Inflammatory macrophage (primary cell): ENCODE results near the gene COL6A3.
"Not testable (repeated sequence)": the region's sequence is repeated elsewhere in the genome, so short reads cannot be mapped to it uniquely, and the experiment has no call there.

Experiments
- DNase-seq, 2 donors: peaks; one replicate each; pipeline ENCODE4 v3.0.0-alpha.2; 2020 to 2022

Gene COL6A3

DNA sequence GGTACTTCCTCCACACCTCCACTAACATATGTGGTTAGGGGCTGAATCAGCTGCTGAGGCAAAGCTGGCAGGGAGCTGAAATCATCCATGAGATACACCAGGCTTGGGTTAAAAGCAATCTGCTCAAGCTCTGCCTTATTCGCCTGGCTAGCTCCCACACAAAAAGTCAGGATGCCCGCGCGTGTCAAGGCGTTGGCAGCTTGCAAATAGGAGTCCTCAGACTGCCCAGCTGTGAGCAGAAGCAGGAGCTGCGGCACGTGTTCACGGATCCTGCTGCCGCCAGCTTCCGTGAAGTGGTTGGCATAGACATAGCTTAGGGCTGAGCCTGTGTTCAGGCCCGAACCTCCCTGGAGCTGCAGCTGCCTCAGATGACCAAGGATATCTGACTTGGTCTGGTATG, 35.3 kb downstream of the COL6A3 start:
- DNase-seq, result no peak

DNA sequence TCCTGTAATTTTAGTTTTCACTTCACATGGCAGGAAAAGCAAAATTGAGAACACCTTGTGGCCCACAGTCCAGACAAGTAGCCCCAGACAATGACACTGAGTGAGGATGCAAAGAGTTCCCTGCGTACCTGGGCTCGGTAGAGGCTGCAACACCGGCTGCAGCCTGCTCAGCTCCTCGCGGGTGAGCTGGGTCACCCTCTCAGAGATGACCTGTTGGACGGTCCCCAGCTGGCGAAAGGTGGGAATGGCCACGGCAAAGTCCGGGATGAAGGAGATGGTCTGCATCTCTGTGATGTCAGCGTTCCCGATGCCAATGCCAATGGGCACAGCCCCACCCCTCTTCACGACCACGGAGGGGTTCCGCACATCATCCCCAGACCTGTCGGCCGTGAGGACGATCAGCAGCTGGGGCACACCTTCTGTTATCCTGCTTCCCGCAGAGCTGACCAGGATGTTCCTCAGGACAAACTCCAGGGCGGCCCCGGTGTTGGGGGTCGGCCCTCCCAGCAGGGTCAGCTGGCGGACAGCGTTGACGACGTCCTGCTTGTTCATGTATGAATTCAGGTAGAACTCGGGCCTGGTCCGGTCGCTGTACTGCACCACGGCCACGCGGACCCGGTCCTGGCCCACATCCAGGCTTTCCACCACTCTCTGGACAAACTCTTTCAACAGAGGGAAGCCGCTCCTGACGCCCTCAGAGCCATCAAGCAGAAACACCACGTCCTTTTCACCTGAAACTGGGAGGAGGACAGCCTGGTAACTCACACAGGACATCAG, 39.5 kb downstream of the COL6A3 start:
- no peak for DNase-seq

DNA sequence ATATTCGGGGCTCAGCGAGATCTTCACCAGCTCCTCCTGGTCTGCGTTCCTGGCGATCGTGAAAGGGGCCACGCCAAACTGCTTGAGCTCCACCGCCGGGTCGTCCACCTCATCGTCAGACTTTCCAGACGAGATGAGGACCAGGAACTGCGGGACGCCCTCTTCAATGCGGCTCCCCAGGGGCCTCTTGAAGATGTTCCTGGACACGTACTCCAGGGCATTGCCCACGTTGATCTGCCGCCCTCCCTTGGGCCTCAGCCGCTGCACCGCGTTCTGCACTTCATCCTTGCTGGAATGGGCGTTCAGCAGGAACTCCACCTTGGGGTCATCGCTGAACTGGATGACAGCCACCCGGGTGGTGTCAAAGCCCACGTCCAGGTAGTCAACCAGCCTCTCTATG, 42.1 kb downstream of the COL6A3 start:
- DNase-seq, result no peak

DNA sequence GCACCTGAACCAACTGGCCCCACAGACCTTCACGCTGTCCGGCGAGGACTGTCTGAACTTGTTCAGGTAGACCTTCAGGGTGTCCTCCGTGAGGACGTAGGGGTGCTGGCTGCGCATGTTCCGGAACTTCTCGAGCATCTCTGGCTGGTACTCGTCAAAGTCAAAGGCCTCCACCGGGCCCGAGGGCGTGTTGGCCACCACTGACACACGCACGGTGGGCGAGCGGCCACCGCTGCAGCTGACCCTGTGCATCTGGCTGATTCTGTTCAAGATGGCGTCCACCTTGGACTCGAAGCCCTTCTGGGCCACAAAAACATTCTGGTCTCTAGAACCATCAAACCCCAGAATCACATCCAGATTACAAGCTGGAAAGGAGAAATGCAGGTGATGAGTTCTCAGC, 48.3 kb downstream of the COL6A3 start:
- DNase-seq, result no peak

DNA sequence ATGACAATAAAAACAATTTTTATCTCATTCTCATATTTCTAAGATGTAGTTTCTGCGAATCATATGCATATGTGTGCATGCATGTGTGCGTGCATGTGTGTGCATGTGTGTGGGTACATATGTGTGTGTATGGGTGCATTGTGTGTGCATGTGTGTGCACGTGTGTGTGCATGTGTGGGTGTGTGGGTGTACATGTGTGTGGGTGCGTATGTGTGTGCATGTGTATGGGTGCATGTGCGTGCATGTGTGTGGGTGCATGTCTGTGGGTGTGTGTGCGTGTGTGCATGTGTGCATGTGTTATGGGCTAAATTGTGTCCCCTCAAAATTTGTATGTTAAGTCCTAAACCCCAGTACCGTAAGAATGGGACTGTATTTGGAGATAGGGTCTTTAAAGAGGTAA, 49.3 kb downstream of the COL6A3 start:
- DNase-seq, result no peak

GRCh38 chr2:237361194-237362004, 52.6 kb downstream of the COL6A3 start:
- DNase-seq, result no peak

DNA sequence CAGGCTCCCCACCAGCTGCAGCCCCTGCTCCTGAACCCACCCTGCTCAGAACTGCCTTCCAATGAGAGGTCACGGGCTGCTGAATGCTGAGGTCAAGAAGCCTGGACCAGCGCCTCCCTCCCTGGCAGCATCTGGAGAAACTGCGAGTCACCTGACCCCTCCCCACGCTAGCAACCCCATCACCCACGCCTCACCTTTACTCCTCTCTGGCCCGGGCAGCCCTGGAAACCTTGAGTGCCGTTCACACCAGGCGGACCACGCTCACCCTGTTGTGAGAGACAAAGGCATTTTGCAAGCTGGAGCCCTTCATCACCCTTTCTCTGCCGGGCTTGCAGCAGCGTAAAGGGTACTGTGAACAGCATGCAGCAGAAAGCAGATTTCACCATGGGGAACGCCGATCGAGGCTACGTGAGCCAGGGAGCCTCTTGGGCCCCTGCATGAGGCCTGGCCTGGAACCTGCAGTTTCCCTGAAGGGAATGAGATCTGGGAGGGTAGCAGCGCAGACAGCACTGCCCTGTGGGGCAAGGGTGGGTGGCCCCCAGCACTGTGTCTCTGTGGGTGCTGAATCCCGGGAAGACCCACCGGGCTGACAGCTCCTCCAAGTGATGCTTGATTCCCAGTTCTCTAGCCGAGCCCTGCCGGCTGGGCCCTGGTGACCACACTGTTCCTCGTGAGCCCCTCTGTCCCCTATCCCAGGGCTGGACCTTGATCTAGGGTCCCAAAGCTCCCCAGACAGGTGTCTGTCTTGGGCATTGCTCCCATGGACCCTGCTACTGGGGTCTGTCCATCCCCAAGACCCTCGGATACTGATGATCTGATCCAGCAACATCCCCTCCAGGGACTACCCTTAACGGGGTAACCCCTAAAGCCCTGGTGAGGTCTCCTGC, 53.8 kb downstream of the COL6A3 start:
- no peak for DNase-seq

GRCh38 chr2:237359518-237359840, 54.5 kb downstream of the COL6A3 start:
- DNase-seq, result no peak

- DNase-seq, result no peak
These were observed 55.0 kb downstream of the COL6A3 start for GRCh38 chr2:237358721-237359517.

DNA sequence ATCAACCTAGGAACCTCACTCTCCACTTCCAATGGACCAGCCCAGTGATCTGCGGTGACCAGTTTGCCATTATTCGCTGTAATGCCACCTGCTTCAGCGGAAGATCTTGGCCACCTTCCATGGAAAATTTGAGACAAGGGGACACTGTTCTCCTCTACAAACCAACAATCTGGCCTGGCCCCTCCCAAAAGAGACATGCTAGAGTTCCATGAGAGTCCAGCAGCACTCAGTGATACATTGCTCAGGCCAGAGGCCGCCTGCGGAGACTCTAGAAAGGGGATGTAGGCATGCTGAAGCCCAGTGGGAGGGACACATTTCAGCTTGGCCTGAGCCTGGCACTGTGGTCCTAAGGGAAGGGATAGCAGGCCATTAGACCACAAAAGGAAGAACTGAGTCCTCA, 58.3 kb downstream of the COL6A3 start:
- no peak for DNase-seq

DNA sequence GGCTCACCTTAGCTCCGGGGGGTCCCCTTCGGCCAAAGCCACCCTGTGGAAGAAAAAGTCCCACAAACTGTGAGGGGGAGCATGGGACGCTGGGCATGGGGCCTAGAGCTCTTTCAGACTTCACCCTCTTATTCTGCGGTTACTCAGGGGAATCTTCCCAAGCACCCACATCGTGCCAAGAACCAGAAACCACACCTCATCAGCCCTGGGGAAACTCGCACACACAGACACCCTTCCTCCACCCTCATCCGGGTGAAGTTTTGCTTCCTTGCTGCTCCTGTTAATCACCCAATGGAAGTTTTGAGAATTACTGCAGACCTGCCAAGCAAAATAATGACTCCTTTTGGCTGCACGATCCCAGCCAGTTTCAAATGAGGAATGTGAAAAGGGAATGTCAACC, 59.1 kb downstream of the COL6A3 start:
- no peak for DNase-seq

- DNase-seq, result not testable (repeated sequence)
These were observed 59.8 kb downstream of the COL6A3 start for GRCh38 chr2:237354172-237354571.

- DNase-seq, result no peak
These were observed 60.7 kb downstream of the COL6A3 start for GRCh38 chr2:237353215-237353614.

DNA sequence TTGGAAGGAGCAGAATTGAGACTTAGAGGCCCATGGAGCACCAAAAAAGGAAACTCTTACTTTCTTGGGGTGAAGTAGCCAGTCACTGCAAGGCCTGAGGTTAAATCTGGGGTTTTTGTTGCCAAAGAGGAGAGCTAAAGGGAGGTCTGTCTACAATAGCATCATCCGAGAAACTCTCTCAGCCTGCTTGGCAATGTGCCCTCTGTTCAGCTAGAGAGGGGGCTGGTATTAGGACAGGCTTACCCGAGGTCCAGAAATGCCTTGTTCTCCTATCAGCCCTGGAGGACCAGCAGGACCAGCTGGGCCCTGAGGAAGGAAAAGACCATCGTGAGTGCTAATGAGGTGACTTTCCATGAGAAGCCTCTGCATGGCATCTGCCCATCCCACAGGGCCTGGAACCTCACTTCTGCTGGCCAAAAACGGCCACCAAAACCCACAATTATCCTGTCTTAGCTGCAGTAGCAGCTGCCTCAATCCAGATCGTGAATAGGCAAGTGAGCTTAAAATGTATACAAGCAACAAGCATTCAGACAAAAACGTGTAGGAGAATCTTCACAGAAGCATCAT, 61.6 kb downstream of the COL6A3 start:
- no peak for DNase-seq

GRCh38 chr2:237351796-237352195, 62.2 kb downstream of the COL6A3 start:
- no peak for DNase-seq

GRCh38 chr2:237351046-237351445, 62.9 kb downstream of the COL6A3 start:
- no peak for DNase-seq

GRCh38 chr2:237350597-237350996, 63.4 kb downstream of the COL6A3 start:
- DNase-seq, result no peak

GRCh38 chr2:237350070-237350469, 63.9 kb downstream of the COL6A3 start:
- no peak for DNase-seq

DNA sequence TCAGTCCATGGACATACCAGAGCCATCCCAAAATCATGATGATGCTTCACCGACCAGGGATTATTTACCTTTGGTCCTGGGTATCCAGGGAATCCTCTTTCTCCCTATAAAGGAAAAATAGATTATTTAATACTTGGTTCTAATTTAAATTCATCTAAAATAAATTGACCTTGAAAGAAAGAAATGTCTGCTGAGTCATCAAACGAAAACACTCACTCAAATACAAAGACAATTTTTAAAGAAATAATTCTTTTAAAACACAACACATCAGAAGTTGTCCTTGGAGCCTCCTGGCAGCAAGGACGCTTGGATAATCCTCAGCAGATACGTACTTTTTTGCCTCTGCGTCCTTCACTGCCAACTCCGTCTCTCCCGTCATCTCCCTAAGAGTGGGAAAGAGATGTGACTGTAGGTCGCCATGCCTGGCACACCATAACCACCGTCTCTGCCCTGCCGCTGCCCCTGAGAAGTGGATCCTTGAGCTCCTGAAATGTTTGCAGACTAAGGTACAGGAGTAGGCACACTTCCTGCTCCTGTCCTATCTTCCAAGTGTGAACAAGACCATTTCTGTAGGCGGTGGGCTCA, 65.6 kb downstream of the COL6A3 start:
- no peak for DNase-seq

DNA sequence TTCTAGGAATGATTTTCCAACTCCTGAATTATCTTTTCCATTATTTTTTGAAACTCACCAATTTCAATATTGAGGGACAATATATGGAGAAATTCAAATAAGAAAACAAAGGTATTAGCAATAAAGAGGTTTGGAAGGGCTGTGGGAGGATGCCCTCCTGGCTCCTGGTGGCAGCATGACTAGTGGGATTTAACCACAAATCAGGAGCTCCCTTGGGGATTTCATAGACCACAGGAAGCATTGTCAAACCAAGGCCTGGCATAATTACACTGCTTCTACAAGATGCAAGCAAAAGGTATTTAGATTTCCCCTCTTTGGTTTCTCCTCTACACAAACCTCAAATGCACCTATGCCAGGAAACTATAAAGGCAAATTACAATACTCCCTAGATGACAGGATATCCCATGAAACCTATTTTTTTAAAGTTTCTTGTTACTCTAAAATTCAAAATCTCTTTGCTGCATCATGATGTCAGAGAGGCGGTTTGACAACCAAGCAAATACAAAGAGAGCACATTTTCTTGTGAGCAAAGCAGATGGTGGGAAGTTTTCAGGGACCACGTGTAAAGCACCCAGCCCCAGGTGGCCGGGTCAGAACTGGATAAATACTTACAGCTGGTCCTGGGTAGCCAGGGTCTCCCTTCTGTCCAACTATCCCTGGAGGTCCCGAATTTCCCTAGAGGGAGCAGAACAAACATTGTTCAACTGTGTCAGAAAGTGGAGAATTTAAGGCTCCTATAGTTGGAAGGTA, 67.9 kb downstream of the COL6A3 start:
- no peak for DNase-seq

DNA sequence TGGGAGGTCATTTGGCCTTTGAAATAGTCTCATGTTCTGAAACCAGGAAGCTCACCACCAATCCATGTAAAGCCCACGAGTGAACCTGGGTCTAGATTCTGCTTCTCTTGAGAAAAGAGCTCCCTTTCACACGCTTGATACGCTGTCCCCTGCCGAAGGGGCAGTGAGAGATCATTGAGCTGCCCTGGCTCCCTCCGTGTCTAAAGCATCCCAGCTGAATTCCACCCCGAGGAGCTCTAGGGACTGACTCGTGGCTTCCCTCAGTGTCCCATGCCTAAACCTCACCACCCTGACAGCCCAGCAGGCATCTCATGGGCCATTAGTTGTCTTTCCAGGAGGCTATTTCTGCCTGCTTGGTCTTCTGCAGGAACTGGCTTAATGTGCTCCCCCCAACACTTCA, 68.6 kb downstream of the COL6A3 start:
- no peak for DNase-seq
